ENCODE results near the gene CRYBA2. TPM values are rescaled to one million over a fixed set of nuclear protein-coding genes. Genes with fewer than 3 reads are reported as not detected.

Gene CRYBA2
- polyA plus RNA-seq, 3 donors: 12.9 TPM; not detected in 2

GRCh38 chr2:218964041-218964771, 29.0 kb downstream of the CRYBA2 start:
- WGBS, 3 donors: 23 to 40% (median 38%) methylated on average over 5 of the region's 5 CpGs
- no peak overlapping the region for H3K27ac ChIP-seq (ENCODE audit: low read depth, low read length)

- WGBS, 3 donors: 7 to 16% (median 14%) methylated on average over 5 of the region's 5 CpGs
- H3K27ac ChIP-seq (ENCODE audit: low read depth, low read length): no peak overlapping the region
Observed at GRCh38 chr2:218963601-218964000, 29.6 kb downstream of the CRYBA2 start.

- 1 to 4% (median 3%) methylated on average over 42 of the region's 42 CpGs for WGBS, 3 donors
- no peak overlapping the region for H3K27ac ChIP-seq (ENCODE audit: low read depth, low read length)
Observed at GRCh38 chr2:218962859-218963492, 30.2 kb downstream of the CRYBA2 start.

GRCh38 chr2:218961651-218962570, 31.3 kb downstream of the CRYBA2 start:
- WGBS, 3 donors: 9 to 12% (median 12%) methylated on average over 34 of the region's 34 CpGs
- H3K27ac ChIP-seq (ENCODE audit: low read depth, low read length): no peak overlapping the region

GRCh38 chr2:218961229-218961628, 32.0 kb downstream of the CRYBA2 start:
- 4 to 8% (median 8%) methylated on average over 4 of the region's 4 CpGs for WGBS, 3 donors
- no peak overlapping the region for H3K27ac ChIP-seq (ENCODE audit: low read depth, low read length)

GRCh38 chr2:218960309-218961165, 32.7 kb downstream of the CRYBA2 start:
- 2 to 4% (median 3%) methylated on average over 83 to 87 of the region's 87 CpGs for WGBS, 3 donors
- no peak overlapping the region for H3K27ac ChIP-seq (ENCODE audit: low read depth, low read length)

GRCh38 chr2:218959761-218960308, 33.4 kb downstream of the CRYBA2 start:
- 1 to 4% (median 3%) methylated on average over 35 to 66 of the region's 67 CpGs for WGBS, 3 donors
- no peak overlapping the region for H3K27ac ChIP-seq (ENCODE audit: low read depth, low read length)

- WGBS, 3 donors: 1 to 2% (median 2%) methylated on average over 32 to 37 of the region's 37 CpGs
- no peak within 1 kb of the TSS for H3K27ac ChIP-seq (ENCODE audit: low read depth, low read length)
Observed at GRCh38 chr2:218959141-218959731, 34.0 kb downstream of the CRYBA2 start, which contains the start of gene CDK5R2. CDK5R2 (plus strand) TSS chr2:218959666; CDS start chr2:218959821, 155 bp downstream.

GRCh38 chr2:218958276-218958675, 34.9 kb downstream of the CRYBA2 start:
- 60 to 100% (median 95%) methylated on average over 1 of the region's 1 CpG for WGBS, 3 donors
- no peak overlapping the region for H3K27ac ChIP-seq (ENCODE audit: low read depth, low read length)

- WGBS, 3 donors: 71 to 84% (median 83%) methylated on average over 4 of the region's 4 CpGs
- no peak overlapping the region for H3K27ac ChIP-seq (ENCODE audit: low read depth, low read length)
Observed at GRCh38 chr2:218957671-218958070, 35.6 kb downstream of the CRYBA2 start.

GRCh38 chr2:218956039-218956438, 37.2 kb downstream of the CRYBA2 start:
- 36 to 44% (median 37%) methylated on average over 1 of the region's 1 CpG for WGBS, 3 donors
- no peak overlapping the region for H3K27ac ChIP-seq (ENCODE audit: low read depth, low read length)

- no peak overlapping the region for H3K27ac ChIP-seq (ENCODE audit: low read depth, low read length)
- WGBS, 3 donors: 72 to 82% (median 81%) methylated on average over 8 of the region's 8 CpGs
Observed at GRCh38 chr2:218954541-218955300, 38.5 kb downstream of the CRYBA2 start.

GRCh38 chr2:218953366-218953954, 39.8 kb downstream of the CRYBA2 start:
- 60 to 72% (median 66%) methylated on average over 18 of the region's 18 CpGs for WGBS, 3 donors
- no peak overlapping the region for H3K27ac ChIP-seq (ENCODE audit: low read depth, low read length)

- 86 to 97% (median 95%) methylated on average over 7 of the region's 7 CpGs for WGBS, 3 donors
- no peak overlapping the region for H3K27ac ChIP-seq (ENCODE audit: low read depth, low read length)
Observed at GRCh38 chr2:218952160-218952559, 41.1 kb downstream of the CRYBA2 start.

- 87 to 100% (median 91%) methylated on average over 1 of the region's 1 CpG for WGBS, 3 donors
- no peak overlapping the region for H3K27ac ChIP-seq (ENCODE audit: low read depth, low read length)
Observed at GRCh38 chr2:218946621-218947020, 46.6 kb downstream of the CRYBA2 start.

GRCh38 chr2:218944759-218945404, 48.3 kb downstream of the CRYBA2 start:
- H3K27ac ChIP-seq (ENCODE audit: low read depth, low read length): no peak overlapping the region
- whole genome bisulfite sequencing, 3 donors: 81 to 91% (median 83%) methylated on average over 1 of the region's 1 CpG

Data from adipose tissue (tissue), 3 donors.